OCI-LY7 (cell line): ENCODE results near the gene NSMF. TPM values are rescaled to one million over a fixed set of nuclear protein-coding genes. Genes with fewer than 3 reads are reported as not detected.

ENCODE experiments used
- BruUV-seq: library from RNA; stranded (reverse); fragments of 400-500 nt; replicated peaks from 2 replicates; lab custom pipeline; 2021; lab: Mats Ljungman, UMichigan
- CTCF ChIA-PET: fragments of 300-600 bp; sonication (Branson Sonifier 250); formaldehyde crosslinking; loops from one replicate; lab custom pipeline; 2022; ENCODE audit warnings: antibody characterized with exemption; ENCODE audit not compliant: unreplicated experiment; lab: Charles Lee
- POLR2A ChIA-PET: fragments of 300-600 bp; sonication (Branson Sonifier 250); formaldehyde crosslinking; loops from one replicate; lab custom pipeline; 2022; ENCODE audit warnings: antibody characterized with exemption; lab: Charles Lee
- DNase-seq: peaks from one replicate; pipeline ENCODE4 v3.0.0-alpha.2; 2015; ENCODE audit warnings: low spot score
- H2AFZ ChIP-seq: fragments of 200-600 bp; sonication (generic), shearing (Covaris generic); 2 replicates; pipeline ENCODE4 v1.6.1; 2014; ENCODE audit warnings: mild to moderate bottlenecking, antibody characterized with exemption, low read length, moderate library complexity
- H3K27ac ChIP-seq: fragments of 200-600 bp; sonication (generic); 2 replicates; pipeline ENCODE4 v1.5.1; 2014; ENCODE audit warnings: mixed run types, low read depth, mild to moderate bottlenecking, moderate library complexity, low read length, inconsistent platforms; ENCODE audit not compliant: poor library complexity, severe bottlenecking
- H3K36me3 ChIP-seq: fragments of 200-600 bp; sonication (generic); 2 replicates; pipeline ENCODE4 v1.6.1; 2014; ENCODE audit warnings: mild to moderate bottlenecking, antibody characterized with exemption, low read length, moderate library complexity, mixed read lengths; ENCODE audit not compliant: insufficient read depth
- H3K4me1 ChIP-seq: fragments of 200-600 bp; sonication (generic); 2 replicates; pipeline ENCODE4 v1.5.1; 2014; ENCODE audit warnings: mild to moderate bottlenecking, low read length; ENCODE audit not compliant: insufficient read depth, poor library complexity, severe bottlenecking
- H3K4me2 ChIP-seq: fragments of 200-600 bp; sonication (generic); 2 replicates; pipeline ENCODE4 v1.6.1; 2014; ENCODE audit warnings: mild to moderate bottlenecking, low read length
- H3K4me3 ChIP-seq: fragments of 200-600 bp; sonication (generic); 2 replicates; pipeline ENCODE4 v1.5.1; 2014; ENCODE audit warnings: mild to moderate bottlenecking, low read depth, low read length; ENCODE audit not compliant: poor library complexity, severe bottlenecking
- H3K79me2 ChIP-seq: fragments of 200-600 bp; sonication (generic); 2 replicates; pipeline ENCODE4 v1.6.1; 2016; ENCODE audit warnings: low read depth, mild to moderate bottlenecking, low read length, moderate library complexity, mixed read lengths; ENCODE audit not compliant: insufficient read depth
- H3K9me2 ChIP-seq: fragments of 200-600 bp; sonication (generic); 2 replicates; pipeline ENCODE4 v1.6.1; 2016; ENCODE audit warnings: mild to moderate bottlenecking, low read length, mixed read lengths; ENCODE audit not compliant: insufficient read depth
- H3K9me3 ChIP-seq: fragments of 200-600 bp; sonication (generic); 2 replicates; pipeline ENCODE4 v1.6.1; 2014; ENCODE audit warnings: mild to moderate bottlenecking, mixed run types, low read length, mixed read lengths
- H4K20me1 ChIP-seq: fragments of 200-600 bp; sonication (generic); 2 replicates; pipeline ENCODE4 v1.6.1; 2014; ENCODE audit warnings: mild to moderate bottlenecking, antibody characterized with exemption, low read length, moderate library complexity, mixed read lengths; ENCODE audit not compliant: insufficient read depth
- EZH2phosphoT487 ChIP-seq: fragments of 200-600 bp; sonication (generic); IDR thresholded peaks from 2 replicates; pipeline ENCODE4 v1.6.1; 2018; ENCODE audit warnings: low read depth, borderline replicate concordance, mild to moderate bottlenecking, mixed run types, antibody characterized with exemption, low read length, moderate library complexity, mixed read lengths
- intact Hi-C: fragments of 100-400 bp; cut with micrococcal nuclease; formaldehyde crosslinking; loops from one replicate; pipeline ENCODE4 v1.10.0; 2022; ENCODE audit not compliant: unreplicated experiment
- total RNA-seq, 2 experiments: library from RNA; depleted of rRNA in 1 of 2; stranded (reverse); fragments of >200 nt in 1 of 2; shearing (Covaris generic) in 1 of 2; gene quantifications; 2 replicates each; pipeline ENCODE4 v1.2.3, GENCODE V29; 2014 to 2022
- TF ChIP-seq, protein P1 (sequence below): fragments of 200-600 bp; sonication (generic); conservative IDR thresholded peaks from 2 replicates; pipeline ENCODE4 v1.5.1; 2014; ENCODE audit warnings: mild to moderate bottlenecking, antibody characterized with exemption, low read length, moderate library complexity, mixed read lengths

Gene NSMF
- total RNA-seq, 2 experiments from 2014 or later = 20.3 to 29.8 TPM

- Histone ChIP-seq H4K20me1 (no peaks in the 10 kb centered on the region), H3K4me3 (no peak overlapping the region), H3K4me2 (no peak overlapping the region), H3K4me1 (no peaks in the 10 kb centered on the region), H3K27ac (no peak overlapping the region), H3K9me2 (no peaks in the 10 kb centered on the region), H3K36me3 (no peaks in the 10 kb centered on the region), H3K9me3 (no peaks in the 10 kb centered on the region), H2AFZ (no peak overlapping the region), H3K79me2 (no peaks in the 10 kb centered on the region)
- DNase-seq = no peak
- TF ChIP-seq EZH2phosphoT487 = no peak
- TF ChIP-seq, protein P1, sequence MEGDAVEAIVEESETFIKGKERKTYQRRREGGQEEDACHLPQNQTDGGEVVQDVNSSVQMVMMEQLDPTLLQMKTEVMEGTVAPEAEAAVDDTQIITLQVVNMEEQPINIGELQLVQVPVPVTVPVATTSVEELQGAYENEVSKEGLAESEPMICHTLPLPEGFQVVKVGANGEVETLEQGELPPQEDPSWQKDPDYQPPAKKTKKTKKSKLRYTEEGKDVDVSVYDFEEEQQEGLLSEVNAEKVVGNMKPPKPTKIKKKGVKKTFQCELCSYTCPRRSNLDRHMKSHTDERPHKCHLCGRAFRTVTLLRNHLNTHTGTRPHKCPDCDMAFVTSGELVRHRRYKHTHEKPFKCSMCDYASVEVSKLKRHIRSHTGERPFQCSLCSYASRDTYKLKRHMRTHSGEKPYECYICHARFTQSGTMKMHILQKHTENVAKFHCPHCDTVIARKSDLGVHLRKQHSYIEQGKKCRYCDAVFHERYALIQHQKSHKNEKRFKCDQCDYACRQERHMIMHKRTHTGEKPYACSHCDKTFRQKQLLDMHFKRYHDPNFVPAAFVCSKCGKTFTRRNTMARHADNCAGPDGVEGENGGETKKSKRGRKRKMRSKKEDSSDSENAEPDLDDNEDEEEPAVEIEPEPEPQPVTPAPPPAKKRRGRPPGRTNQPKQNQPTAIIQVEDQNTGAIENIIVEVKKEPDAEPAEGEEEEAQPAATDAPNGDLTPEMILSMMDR = no peak
- CTCF ChIA-PET = no interaction called here
- intact Hi-C loops = no loop called here
- no TSS peak for BruUV-seq
- POLR2A ChIA-PET = no interaction called here
Observed at GRCh38 chr9:137406876-137407589, 52.1 kb downstream of the NSMF start.

GRCh38 chr9:137406085-137406760 is 52.9 kb downstream of the NSMF start:
- no peaks in the 10 kb centered on the region for H3K36me3 ChIP-seq
- H3K4me1 ChIP-seq = no peaks in the 10 kb centered on the region
- H4K20me1 ChIP-seq = no peaks in the 10 kb centered on the region
- CTCF ChIA-PET = no interaction called here
- H2AFZ ChIP-seq = no peak overlapping the region
- BruUV-seq = no TSS peak
- POLR2A ChIA-PET = no interaction called here
- H3K4me3 ChIP-seq = no peak overlapping the region
- no peaks in the 10 kb centered on the region for H3K79me2 ChIP-seq
- intact Hi-C loops = no loop called here
- no peak overlapping the region for H3K4me2 ChIP-seq
- TF ChIP-seq, protein P1 = no peak
- no peak for TF ChIP-seq EZH2phosphoT487
- H3K27ac ChIP-seq = no peak overlapping the region
- H3K9me2 ChIP-seq = no peaks in the 10 kb centered on the region
- H3K9me3 ChIP-seq = no peaks in the 10 kb centered on the region
- DNase-seq = no peak

DNA sequence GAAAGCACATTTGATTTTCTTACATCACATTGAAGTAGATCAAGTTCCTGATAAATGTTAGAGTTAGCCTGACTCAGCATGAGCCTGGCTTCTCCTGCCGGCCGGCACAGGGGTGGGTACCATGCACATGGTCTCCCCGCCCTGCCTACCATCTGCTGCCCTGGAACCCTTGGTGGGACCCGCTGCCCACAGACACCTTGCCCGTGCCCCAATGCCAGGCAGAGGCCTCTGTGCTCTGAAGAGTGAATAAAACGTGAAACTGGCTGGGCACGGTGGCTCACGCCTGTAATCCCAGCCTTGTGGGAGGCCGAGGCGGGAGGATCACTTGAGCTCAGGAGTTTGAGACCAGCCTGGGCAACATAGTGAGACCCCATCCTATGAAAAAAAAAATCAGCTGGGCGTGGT is 53.5 kb downstream of the NSMF start:
- no peak overlapping the region for H2AFZ ChIP-seq
- CTCF ChIA-PET = no interaction called here
- TF ChIP-seq, protein P1 = no peak
- no peak for TF ChIP-seq EZH2phosphoT487
- H3K9me3 ChIP-seq = no peaks in the 10 kb centered on the region
- no peaks in the 10 kb centered on the region for H3K9me2 ChIP-seq
- no peak overlapping the region for H3K27ac ChIP-seq
- intact Hi-C loops = no loop called here
- BruUV-seq = no TSS peak
- H3K79me2 ChIP-seq = no peaks in the 10 kb centered on the region
- no peaks in the 10 kb centered on the region for H4K20me1 ChIP-seq
- no peak for DNase-seq
- H3K4me1 ChIP-seq = no peaks in the 10 kb centered on the region
- no peak overlapping the region for H3K4me2 ChIP-seq
- H3K36me3 ChIP-seq = no peaks in the 10 kb centered on the region
- H3K4me3 ChIP-seq = no peak overlapping the region
- POLR2A ChIA-PET = no interaction called here
